ENCODE data around the gene PTPRN2. TPM values are rescaled to one million over a fixed set of nuclear protein-coding genes. Genes with fewer than 3 reads are reported as not detected.

Gene PTPRN2
- total and polyA plus RNA-seq, 2 of the 8 experiments (the other 6 are each of a cell fraction or from before 2014, with no cell fraction given) = 2.6 to 4.5 TPM

DNA sequence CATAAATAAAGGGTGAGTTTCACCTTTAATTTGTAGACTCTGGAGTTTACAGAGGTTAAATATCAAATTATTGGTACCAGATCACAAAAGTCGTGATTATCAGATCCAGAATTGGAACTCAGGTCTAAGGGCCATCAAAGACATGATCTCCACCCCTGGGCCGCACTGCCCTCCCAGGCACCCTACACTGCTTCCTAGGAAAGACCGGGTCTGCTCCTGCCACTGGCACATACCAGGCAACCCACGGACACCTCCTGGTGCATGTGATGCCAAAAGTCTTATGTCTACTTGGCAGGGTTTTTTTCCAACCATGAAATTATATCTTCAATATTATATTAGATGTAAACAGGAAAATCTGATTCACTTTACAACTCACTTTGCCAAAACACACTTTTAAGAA is 452.8 kb downstream of the PTPRN2 start (continued):
- TF ChIP-seq ZNF274 (IDR thresholded peaks at IDR 0.05; ENCODE audit: borderline replicate concordance, extremely low read depth, low read length) = no peak
- TF ChIP-seq GTF2F1 (IDR thresholded peaks at IDR 0.05; ENCODE audit: borderline replicate concordance, low read depth, low read length) = no peak
- TF ChIP-seq, protein P1, sequence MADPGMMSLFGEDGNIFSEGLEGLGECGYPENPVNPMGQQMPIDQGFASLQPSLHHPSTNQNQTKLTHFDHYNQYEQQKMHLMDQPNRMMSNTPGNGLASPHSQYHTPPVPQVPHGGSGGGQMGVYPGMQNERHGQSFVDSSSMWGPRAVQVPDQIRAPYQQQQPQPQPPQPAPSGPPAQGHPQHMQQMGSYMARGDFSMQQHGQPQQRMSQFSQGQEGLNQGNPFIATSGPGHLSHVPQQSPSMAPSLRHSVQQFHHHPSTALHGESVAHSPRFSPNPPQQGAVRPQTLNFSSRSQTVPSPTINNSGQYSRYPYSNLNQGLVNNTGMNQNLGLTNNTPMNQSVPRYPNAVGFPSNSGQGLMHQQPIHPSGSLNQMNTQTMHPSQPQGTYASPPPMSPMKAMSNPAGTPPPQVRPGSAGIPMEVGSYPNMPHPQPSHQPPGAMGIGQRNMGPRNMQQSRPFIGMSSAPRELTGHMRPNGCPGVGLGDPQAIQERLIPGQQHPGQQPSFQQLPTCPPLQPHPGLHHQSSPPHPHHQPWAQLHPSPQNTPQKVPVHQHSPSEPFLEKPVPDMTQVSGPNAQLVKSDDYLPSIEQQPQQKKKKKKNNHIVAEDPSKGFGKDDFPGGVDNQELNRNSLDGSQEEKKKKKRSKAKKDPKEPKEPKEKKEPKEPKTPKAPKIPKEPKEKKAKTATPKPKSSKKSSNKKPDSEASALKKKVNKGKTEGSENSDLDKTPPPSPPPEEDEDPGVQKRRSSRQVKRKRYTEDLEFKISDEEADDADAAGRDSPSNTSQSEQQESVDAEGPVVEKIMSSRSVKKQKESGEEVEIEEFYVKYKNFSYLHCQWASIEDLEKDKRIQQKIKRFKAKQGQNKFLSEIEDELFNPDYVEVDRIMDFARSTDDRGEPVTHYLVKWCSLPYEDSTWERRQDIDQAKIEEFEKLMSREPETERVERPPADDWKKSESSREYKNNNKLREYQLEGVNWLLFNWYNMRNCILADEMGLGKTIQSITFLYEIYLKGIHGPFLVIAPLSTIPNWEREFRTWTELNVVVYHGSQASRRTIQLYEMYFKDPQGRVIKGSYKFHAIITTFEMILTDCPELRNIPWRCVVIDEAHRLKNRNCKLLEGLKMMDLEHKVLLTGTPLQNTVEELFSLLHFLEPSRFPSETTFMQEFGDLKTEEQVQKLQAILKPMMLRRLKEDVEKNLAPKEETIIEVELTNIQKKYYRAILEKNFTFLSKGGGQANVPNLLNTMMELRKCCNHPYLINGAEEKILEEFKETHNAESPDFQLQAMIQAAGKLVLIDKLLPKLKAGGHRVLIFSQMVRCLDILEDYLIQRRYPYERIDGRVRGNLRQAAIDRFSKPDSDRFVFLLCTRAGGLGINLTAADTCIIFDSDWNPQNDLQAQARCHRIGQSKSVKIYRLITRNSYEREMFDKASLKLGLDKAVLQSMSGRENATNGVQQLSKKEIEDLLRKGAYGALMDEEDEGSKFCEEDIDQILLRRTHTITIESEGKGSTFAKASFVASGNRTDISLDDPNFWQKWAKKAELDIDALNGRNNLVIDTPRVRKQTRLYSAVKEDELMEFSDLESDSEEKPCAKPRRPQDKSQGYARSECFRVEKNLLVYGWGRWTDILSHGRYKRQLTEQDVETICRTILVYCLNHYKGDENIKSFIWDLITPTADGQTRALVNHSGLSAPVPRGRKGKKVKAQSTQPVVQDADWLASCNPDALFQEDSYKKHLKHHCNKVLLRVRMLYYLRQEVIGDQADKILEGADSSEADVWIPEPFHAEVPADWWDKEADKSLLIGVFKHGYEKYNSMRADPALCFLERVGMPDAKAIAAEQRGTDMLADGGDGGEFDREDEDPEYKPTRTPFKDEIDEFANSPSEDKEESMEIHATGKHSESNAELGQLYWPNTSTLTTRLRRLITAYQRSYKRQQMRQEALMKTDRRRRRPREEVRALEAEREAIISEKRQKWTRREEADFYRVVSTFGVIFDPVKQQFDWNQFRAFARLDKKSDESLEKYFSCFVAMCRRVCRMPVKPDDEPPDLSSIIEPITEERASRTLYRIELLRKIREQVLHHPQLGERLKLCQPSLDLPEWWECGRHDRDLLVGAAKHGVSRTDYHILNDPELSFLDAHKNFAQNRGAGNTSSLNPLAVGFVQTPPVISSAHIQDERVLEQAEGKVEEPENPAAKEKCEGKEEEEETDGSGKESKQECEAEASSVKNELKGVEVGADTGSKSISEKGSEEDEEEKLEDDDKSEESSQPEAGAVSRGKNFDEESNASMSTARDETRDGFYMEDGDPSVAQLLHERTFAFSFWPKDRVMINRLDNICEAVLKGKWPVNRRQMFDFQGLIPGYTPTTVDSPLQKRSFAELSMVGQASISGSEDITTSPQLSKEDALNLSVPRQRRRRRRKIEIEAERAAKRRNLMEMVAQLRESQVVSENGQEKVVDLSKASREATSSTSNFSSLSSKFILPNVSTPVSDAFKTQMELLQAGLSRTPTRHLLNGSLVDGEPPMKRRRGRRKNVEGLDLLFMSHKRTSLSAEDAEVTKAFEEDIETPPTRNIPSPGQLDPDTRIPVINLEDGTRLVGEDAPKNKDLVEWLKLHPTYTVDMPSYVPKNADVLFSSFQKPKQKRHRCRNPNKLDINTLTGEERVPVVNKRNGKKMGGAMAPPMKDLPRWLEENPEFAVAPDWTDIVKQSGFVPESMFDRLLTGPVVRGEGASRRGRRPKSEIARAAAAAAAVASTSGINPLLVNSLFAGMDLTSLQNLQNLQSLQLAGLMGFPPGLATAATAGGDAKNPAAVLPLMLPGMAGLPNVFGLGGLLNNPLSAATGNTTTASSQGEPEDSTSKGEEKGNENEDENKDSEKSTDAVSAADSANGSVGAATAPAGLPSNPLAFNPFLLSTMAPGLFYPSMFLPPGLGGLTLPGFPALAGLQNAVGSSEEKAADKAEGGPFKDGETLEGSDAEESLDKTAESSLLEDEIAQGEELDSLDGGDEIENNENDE (IDR thresholded peaks at IDR 0.05; ENCODE audit: insufficient replicate concordance, low read length) = no peak
- no peak for TF ChIP-seq CHD2 (IDR thresholded peaks at IDR 0.05; ENCODE audit: low read length)
- no peak for TF ChIP-seq SP2 (IDR thresholded peaks at IDR 0.05; ENCODE audit: low read length)
- no peak for TF ChIP-seq ASH2L (IDR thresholded peaks at IDR 0.05; ENCODE audit: low read length)

Measured in H1 (cell line).